ENCODE data around the gene TNPO3. TPM values are rescaled to one million over a fixed set of nuclear protein-coding genes. Genes with fewer than 3 reads are reported as not detected.

The TNPO3 gene
- total RNA-seq, 1 experiment from 2014 or later, result 58.5 TPM

DNA sequence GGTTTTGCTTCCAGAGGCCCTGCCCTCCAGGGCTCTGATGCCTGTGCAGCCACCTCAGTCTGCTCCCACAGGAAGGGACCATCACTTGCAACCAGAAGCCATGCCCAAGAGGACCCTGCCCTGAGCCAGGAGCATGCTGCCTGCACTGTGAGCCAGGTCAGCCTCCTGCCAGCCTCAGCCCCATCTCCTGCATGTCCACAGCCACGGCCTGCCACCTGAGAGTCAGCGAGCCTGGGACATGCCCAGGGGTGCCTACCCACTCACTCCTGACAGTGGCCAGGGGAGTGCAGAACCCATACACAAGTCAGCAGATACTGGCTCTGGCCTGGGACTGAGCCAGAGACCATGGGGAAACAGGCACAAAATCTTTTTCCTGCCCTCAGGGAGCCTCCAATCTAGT is 137.8 kb downstream of the TNPO3 start (continued):
- TF ChIP-seq, protein P1, sequence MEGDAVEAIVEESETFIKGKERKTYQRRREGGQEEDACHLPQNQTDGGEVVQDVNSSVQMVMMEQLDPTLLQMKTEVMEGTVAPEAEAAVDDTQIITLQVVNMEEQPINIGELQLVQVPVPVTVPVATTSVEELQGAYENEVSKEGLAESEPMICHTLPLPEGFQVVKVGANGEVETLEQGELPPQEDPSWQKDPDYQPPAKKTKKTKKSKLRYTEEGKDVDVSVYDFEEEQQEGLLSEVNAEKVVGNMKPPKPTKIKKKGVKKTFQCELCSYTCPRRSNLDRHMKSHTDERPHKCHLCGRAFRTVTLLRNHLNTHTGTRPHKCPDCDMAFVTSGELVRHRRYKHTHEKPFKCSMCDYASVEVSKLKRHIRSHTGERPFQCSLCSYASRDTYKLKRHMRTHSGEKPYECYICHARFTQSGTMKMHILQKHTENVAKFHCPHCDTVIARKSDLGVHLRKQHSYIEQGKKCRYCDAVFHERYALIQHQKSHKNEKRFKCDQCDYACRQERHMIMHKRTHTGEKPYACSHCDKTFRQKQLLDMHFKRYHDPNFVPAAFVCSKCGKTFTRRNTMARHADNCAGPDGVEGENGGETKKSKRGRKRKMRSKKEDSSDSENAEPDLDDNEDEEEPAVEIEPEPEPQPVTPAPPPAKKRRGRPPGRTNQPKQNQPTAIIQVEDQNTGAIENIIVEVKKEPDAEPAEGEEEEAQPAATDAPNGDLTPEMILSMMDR (IDR thresholded peaks at IDR 0.05 in 2 of 3, conservative IDR thresholded peaks at IDR 0.05 in 1 of 3; ENCODE audit: borderline replicate concordance in 1 of 3, insufficient read depth in 1 of 3, low read depth in 2 of 3, low read length in 2 of 3), result no peak

DNA sequence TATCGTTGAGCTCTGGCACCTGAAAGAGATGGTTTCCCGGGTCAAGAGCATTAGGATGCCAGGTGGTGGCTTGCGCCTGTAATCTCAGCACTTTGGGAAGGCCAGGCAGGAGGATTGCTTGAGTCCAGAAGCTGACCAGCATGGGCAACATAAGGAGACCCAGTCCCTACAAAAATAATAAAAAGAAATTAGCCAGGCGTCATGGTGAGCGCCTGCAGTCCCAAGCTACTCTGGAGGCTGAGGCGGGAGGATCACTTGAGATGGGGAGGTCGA is 138.3 kb downstream of the TNPO3 start:
- Histone ChIP-seq H3K9ac (ENCODE audit: low read length) (no peak overlapping the region), H3K4me2 (ENCODE audit: low read length) (no peak overlapping the region), H3K79me2 (ENCODE audit: insufficient read depth, low read length) (no peaks in the 10 kb centered on the region), H3K9me3 (ENCODE audit: control insufficient read depth in 1 of 2, insufficient read depth in 1 of 2, low read depth in 1 of 2, low read length in 2 of 2) (no peaks in the 10 kb centered on the region), H3K9me2 (ENCODE audit: insufficient read depth) (no peaks in the 10 kb centered on the region), H4K20me1 (ENCODE audit: insufficient read depth) (no peaks in the 10 kb centered on the region), H3K4me3 (replicated peaks in 1 of 2; ENCODE audit: low read depth in 1 of 2, low read length in 2 of 2) (no peak overlapping the region), H3K36me3 (ENCODE audit: control insufficient read depth in 1 of 2, insufficient read depth in 2 of 2, low read length in 2 of 2) (no peaks in the 10 kb centered on the region), H3K4me1 (ENCODE audit: control insufficient read depth in 1 of 2, insufficient read depth in 2 of 2, low read length in 2 of 2) (peaks cover 0 to 2% of the 10 kb centered on the region in 2 experiments; a peak in 1 of 4 replicates), H2AFZ (ENCODE audit: low read depth, low read length, poor library complexity, severe bottlenecking) (no peak overlapping the region), H3K27ac (ENCODE audit: low read depth, low read length) (no peak overlapping the region), H3K27me3 (ENCODE audit: insufficient read depth, low read length) (peaks cover 12% of the 10 kb centered on the region; the same call in 1 of the 2 replicates)
- BruUV-seq (replicated peaks), result no TSS peak
- no peak for ATAC-seq
- ChIA-PET POLR2A (no interaction called here), RAD21 (ENCODE audit: low non-redundant PET in 1 of 2, low total read pairs in 2 of 2, uncharacterized antibody in 2 of 2, unreplicated experiment in 2 of 2) (no interaction called here), CTCF (no interaction called here)
- DNase-seq (ENCODE audit: low read depth, low spot score), result no peak
- intact Hi-C loops (cut with micrococcal nuclease), result no loop called here
- TF ChIP-seq, protein P2, sequence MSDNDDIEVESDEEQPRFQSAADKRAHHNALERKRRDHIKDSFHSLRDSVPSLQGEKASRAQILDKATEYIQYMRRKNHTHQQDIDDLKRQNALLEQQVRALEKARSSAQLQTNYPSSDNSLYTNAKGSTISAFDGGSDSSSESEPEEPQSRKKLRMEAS (IDR thresholded peaks at IDR 0.05), result no peak
- no peak for TF ChIP-seq POLR2AphosphoS5 (IDR thresholded peaks at IDR 0.05; ENCODE audit: low read depth, low read length)
- TF ChIP-seq SRF (IDR thresholded peaks at IDR 0.05; ENCODE audit: low read depth), result no peak
- TF ChIP-seq ELF1 (IDR thresholded peaks at IDR 0.05; ENCODE audit: borderline replicate concordance, low read depth), result no peak
- TF ChIP-seq RAD21 (IDR thresholded peaks at IDR 0.05; ENCODE audit: low read depth), result no peak
- TF ChIP-seq, protein P3, sequence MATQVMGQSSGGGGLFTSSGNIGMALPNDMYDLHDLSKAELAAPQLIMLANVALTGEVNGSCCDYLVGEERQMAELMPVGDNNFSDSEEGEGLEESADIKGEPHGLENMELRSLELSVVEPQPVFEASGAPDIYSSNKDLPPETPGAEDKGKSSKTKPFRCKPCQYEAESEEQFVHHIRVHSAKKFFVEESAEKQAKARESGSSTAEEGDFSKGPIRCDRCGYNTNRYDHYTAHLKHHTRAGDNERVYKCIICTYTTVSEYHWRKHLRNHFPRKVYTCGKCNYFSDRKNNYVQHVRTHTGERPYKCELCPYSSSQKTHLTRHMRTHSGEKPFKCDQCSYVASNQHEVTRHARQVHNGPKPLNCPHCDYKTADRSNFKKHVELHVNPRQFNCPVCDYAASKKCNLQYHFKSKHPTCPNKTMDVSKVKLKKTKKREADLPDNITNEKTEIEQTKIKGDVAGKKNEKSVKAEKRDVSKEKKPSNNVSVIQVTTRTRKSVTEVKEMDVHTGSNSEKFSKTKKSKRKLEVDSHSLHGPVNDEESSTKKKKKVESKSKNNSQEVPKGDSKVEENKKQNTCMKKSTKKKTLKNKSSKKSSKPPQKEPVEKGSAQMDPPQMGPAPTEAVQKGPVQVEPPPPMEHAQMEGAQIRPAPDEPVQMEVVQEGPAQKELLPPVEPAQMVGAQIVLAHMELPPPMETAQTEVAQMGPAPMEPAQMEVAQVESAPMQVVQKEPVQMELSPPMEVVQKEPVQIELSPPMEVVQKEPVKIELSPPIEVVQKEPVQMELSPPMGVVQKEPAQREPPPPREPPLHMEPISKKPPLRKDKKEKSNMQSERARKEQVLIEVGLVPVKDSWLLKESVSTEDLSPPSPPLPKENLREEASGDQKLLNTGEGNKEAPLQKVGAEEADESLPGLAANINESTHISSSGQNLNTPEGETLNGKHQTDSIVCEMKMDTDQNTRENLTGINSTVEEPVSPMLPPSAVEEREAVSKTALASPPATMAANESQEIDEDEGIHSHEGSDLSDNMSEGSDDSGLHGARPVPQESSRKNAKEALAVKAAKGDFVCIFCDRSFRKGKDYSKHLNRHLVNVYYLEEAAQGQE (IDR thresholded peaks at IDR 0.05; ENCODE audit: low read depth), result no peak
